AG09319 (cell line): Measurements from ENCODE around the gene AGPAT3.

Experiments
- DNase-seq: peaks from one replicate; pipeline ENCODE4 v3.0.0-alpha.2; 2010; ENCODE audit warnings: low read depth; ENCODE audit errors: extremely low read depth
- CTCF ChIP-seq: IDR thresholded peaks from 2 replicates; pipeline ENCODE4 v1.5.1; 2011; ENCODE audit warnings: low read depth, mild to moderate bottlenecking, inconsistent platforms, low read length, moderate library complexity

The AGPAT3 gene

GRCh38 chr21:43966946-43967512 is 102.0 kb downstream of the AGPAT3 start:
- no peak for TF ChIP-seq CTCF

GRCh38 chr21:43967981-43968380 is 103.0 kb downstream of the AGPAT3 start:
- no peak for DNase-seq
- TF ChIP-seq CTCF, result no peak

More at GRCh38 chr21:43966946-43967512, 102.0 kb downstream of the AGPAT3 start:
- no peak for DNase-seq

- TF ChIP-seq CTCF, result no peak
- no peak for DNase-seq
Observed at GRCh38 chr21:43968410-43969114, 103.5 kb downstream of the AGPAT3 start.

GRCh38 chr21:43969115-43969444 is 104.1 kb downstream of the AGPAT3 start:
- TF ChIP-seq CTCF, result no peak
- no peak for DNase-seq

- no peak for TF ChIP-seq CTCF
- no peak for DNase-seq
Observed at GRCh38 chr21:43970551-43970950, 105.5 kb downstream of the AGPAT3 start.

- TF ChIP-seq CTCF, result no peak
- no peak for DNase-seq
Observed at GRCh38 chr21:43971201-43971991, 106.4 kb downstream of the AGPAT3 start.

- no peak for DNase-seq
- no peak for TF ChIP-seq CTCF
Observed at GRCh38 chr21:43971992-43972255, 106.9 kb downstream of the AGPAT3 start.
